CD4-positive, alpha-beta T cell treated with Interleukin-17A for 1 hour (primary cell): ENCODE measurements around the gene SNX30.
A peak's percentile ranks its signal among the peaks of the same experiment; 100 is the strongest.

Experiments
- DNase-seq: peaks from one replicate; pipeline ENCODE4 v3.0.0-alpha.2; 2020

Gene SNX30

DNA sequence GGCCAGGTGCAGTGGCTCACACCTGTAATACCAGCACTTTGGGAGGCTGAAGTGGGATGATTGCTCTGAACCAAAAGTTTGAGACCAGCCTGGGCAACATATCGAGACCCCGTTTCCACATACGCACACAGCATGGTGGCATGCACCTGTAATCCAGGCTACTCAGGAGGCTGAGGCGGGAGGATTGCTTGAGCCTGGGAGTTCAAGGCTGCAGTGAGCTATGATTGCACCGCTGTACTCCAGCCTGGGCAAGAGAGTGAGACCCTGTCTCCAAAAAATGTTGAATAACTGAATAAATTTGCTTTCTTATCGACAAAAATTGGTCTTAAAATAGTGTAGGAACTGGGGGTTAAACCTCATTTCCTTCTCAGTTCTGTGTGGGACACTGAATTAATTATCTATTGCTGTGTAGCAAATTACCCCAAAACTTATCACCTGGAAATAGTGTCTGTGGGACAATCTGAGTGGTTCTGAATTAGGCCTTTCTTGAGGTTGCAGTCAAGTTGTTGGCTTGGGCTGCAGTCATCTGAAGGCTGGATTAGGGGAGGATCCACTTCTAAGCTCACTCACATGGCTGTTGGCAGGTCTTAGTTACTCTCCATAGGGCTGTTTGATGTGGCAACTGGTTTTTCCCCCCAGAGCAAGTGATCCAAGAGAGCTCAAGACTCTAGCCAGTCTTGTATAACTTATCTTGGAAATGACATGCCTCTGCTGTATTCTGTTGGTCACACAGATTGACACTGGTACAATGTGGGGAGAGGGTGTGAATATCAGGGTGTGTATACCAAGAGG lies 2.0 kb downstream of the SNX30 start:
- DNase-seq: no peak

DNA sequence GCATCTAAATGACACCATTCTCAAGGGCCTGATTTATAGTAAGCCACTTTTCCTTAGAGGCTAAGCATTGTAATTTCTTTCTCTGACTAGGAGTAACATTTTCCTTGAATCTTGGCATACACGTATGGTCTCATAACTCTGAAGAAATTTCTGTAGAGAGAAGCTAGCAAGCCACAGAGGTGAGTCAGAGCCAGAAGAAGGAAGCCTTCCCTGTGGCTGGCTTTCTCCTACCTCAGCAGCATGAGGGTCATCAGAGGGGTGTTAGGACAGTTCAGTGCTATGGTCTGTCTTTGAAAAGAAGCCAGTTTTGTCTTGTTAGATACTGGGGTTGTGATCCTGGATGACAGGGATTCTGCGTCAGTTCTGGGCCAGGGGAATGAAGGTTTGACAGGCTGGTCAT lies 3.2 kb downstream of the SNX30 start:
- DNase-seq: no peak

DNA sequence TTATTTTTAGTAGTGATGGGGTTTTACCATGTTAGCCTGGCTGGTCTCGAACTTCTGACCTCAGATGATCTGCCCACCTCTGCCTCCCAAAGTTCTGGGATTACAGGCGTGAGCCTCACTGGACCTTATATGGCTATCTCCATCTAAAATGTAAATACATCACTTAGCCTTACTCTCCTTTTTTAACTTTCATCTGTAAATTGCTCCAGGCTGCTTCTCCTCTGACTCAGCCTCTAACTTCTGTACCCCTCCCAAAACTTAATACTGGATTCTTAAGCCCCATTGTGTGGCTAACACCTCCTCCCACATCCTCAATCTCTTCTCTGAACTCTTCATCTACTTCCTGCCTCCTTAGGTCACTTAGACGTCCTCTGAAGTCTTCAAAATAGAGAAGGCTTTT lies 4.0 kb downstream of the SNX30 start:
- DNase-seq: peak; percentile 68

DNA sequence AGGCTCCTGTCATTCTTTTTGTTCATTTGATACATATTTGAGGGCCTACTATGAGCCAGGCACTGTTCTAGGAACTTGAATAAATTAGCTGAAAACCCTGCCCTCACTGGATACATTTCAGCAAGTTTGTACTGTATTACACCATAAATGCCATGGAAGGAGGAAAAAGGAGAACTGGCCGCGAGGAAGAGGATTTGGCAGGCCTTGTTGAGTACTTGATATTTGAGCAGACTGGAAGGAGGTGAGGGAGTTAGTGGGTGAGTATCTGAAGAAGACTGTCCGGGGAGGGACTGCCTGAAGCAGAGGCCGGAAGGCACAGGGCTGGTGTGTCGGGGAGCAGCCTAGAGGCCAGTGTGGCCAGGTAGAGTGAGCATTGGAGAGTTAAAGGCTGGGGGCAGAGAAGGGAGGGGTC lies 4.5 kb downstream of the SNX30 start:
- no peak for DNase-seq

DNA sequence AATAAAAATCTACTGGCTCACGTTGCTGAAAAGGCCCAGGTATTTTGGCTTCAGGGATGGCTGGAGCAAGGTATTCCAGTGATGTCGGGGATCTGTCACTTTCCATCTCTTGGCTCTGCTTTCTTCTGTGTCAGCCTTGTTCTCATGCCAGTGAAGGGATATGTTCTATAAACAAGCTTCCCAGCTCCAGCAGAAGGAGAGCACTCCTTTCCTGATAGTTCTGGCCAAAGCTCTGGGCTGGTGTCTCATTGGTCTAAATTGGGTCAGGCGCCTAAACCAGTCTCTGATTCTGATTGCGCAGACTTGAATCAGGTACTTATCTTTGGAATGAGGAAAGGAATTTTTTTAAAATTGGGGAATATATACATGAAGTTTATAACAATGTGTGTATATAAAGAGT lies 5.1 kb downstream of the SNX30 start:
- DNase-seq: no peak

DNA sequence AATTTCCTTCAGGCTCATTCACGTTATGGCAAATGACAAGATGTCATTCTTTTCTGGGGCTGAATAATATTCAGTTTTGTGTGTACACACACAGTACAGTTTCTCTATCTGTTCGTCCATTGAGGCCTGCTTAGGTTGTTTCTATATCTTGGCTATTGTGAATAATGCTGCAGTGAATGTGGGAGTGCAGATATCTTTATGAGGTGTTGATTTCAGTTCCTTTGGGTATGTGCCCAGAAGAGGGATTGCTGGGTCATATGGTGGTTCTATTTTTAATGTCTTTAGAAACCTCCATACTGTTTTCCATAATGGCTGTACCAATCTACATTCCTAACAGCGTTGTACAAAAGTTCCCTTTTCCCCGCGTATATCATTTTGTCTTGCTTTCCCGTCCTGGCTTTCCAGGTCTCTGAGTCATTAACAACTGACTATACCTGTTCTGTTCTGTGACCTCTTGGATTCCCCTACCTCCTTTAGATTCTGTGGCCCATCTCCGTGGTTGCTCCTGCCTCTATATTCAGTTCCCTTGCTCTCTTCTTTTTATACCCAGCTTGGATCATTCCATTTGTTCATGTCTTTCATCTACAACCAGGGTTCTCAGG lies 6.8 kb downstream of the SNX30 start:
- no peak for DNase-seq

DNA sequence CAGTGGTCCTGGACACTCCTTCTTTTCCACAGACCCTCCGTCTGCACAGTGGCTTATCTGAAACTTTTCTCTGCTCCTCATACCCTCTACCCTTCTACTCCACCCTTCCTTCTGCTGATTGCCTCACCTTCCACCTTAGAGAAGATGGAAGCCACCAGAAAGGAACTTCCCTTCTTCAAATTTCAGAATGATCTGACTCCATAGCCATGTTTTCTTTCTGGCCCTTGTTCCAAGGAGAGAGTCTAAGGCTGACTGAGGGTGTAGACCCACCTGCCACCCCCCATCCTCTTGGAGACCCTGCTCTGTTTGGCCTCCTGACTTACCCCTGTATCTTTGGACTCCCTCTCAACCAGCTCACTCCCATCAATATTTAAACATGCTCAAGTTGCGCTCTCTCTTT lies 7.4 kb downstream of the SNX30 start:
- DNase-seq: no peak

DNA sequence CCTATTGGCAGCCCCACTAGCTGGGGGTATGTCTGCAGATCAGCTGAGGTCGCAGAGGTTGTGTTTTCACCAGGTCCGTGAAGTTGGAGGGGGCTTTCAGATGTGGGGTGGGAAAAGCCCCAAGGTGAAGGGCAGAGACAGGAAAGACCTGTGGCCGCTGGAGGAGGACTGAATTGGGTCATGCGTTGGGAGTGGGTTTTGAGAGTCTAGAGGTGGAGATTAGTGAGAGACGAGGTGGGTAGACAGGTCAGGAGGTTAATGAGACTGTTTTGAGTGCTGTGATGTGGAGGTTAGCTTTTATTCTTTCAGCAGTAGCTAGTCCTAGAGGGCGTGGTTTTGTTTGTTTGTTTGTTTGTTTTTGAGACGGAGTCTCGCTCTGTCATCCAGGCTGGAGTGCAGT lies 10.3 kb downstream of the SNX30 start:
- DNase-seq: no peak

DNA sequence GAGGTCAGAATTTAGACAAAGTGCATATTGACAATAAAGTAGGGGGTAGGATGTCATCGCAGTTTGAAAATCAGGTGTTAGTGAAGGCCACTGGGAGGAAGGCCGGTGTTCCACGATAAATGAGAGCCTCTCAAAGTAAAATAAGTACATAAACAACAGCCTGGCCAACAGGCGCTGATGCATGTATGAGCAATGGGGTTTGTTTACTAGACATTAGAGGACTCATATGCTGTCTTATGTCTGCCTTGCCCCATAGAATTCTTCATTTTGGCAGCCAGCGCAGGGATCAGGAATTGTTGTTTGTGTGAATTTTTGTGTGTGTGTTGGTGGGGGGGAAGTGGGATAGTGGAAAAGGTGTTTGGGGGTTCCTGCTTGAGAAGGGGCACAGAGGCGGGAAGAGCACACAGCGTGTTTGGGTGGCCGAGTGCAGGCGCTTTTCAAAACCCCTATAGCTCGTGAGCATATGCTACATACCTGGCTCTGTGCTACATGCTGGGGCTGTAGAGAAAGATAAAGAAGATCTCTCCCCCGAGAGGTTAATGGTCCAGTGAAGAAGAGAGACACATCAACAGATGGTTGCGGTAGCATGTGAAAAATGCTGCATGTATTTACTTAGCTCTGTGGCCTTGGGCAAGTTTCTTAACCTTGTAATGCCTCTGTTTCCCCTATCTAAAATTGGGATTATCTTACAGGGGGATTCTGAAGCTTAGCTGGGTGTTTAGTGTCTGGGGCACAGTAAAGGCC lies 11.5 kb downstream of the SNX30 start:
- DNase-seq: no peak

DNA sequence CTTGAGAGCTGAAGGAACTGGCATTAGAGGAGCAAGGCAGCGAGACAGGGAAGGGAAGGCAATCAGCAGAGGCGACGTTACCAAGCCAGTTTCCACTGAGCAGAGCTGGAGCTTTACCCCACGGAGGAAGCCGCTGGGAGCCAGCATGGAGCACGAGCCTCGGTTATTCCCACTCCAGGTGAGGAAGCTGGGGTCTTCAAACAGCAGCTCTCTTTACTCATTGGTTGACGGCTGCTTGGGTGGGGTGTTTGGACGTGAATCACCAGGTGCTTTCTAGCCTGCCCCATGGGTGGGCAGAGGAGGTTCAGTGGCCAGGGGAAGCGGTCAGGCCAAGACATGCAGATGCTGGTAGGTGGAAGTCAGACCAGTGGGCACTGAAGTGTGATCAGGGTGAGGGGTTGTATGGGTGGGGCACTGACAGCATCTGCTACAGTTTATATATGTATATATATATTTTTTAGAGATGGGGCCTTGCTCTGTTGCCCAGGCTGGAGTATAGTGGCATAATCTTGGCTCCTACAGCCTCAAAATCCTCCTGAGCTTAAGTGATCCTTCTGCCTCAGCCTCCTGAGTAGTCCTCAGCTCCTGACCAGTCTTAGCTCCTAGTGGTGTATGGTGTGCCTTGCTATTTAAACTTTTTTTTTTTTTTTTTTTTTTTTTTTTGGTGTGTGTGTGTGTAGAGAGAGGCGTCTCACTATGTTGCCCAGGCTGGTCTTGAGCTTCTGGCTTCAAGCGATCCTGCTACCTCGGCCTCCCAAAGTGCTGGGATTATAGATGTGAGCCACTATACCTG lies 12.4 kb downstream of the SNX30 start:
- DNase-seq: no peak

DNA sequence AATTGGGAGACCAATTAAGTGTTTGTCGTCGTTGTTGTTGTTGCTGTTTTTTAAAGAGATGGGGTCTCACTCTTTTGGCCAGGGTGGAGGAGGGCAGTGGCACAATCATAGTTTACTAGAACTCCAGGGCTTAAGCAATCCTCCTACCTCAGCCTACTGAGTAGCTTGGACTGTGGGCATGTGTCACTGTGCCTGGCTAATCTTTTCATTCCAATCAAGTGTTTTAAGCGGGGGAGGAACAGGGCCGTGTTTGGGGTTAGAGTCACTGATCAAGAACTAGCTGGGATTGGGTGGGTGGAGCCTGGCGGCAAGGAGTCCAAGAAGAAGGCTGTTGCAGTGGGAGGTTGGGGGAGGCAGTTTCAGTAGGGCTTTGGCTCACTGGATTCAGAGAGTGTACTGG lies 13.8 kb downstream of the SNX30 start:
- no peak for DNase-seq

DNA sequence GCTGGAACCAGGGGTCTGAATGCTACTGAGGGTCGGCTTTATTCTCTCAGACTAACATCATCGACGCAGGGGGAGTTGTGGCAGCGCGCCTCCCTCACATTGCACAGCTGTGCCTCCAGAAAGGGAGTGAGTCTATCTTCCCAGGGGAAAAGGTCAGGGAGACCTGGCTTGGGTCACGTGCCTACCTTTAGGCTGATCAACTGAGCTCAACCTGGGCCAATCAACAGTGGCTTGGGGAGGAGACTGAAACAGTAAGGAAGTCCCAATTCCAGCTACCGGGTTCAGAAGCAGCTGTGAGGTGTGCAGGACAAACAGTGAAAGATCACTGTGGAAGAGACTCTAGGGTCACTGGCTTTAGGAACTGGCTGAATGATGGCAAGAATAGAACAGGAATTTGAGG lies 14.3 kb downstream of the SNX30 start:
- no peak for DNase-seq

DNA sequence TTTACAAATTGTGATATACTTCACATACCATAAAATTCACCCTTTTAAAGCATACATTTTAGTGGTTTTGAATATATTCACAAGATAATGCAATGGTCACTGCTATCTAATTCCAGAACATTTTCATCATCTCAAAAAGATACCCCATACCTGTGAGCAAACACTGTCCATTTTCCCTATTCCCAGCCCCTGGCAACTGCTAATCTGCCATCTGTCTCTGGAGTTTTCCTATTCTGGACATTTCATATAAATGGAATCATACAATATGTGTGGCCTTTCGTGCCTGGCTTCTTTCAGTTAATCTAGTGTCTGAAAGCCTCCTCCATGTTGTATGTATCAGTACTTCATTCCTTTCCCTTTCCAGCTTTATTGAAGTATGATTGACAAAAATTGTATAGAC lies 14.7 kb downstream of the SNX30 start:
- no peak for DNase-seq

DNA sequence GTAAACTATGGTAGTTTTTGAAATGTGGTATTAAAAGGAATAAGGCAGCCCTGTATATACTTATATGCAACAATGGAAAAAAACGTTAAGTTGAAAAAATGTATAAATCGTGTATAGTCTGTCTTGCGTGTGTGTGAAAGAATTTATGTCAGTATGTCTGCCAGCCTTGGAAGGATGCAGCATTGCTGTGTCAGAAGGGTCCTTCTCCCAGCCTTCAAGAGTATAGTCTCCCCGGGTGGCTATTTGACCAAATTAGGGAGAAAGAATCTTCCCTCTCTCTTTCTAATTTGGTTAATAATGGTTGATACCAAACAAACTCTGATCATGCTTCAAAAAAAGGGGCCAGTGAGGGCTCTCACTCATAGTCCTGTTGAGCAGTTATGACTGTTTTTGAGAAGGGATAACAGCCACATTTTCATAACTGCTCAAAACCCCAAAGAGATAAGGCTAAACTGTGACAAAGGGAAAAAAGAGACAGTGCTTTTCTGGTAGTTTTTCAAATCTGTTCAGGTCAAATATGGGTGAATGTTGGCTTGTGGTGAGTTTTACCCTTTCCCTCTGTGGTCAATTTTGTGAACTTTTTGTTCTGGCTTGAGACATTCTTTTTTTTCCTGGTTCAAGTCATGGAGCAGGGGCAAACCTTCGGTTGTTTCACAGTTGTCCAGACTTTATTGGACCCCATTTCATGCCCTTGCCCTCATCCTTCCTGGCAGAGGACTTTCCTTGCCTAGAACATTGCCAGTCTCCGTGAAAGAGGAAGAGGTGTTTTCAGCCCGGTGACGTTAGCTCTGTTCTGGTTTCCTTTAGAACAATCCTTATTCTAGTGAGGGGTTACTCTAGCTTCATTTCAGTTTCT lies 21.0 kb downstream of the SNX30 start:
- no peak for DNase-seq

DNA sequence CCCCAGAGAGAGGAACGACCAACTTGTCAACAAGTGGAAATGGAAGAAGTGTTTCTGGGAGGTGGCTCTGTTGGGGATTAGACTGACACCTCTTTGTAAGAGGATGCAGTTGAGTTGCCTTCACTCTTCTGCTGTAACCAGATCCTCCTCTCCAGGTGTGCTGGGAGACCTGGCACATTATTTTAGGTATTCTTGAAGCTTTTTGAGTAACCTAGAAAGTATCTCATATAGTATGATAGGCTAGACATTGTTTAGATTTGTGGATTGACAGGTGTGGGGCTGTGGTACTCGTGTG lies 21.6 kb downstream of the SNX30 start:
- DNase-seq: no peak

DNA sequence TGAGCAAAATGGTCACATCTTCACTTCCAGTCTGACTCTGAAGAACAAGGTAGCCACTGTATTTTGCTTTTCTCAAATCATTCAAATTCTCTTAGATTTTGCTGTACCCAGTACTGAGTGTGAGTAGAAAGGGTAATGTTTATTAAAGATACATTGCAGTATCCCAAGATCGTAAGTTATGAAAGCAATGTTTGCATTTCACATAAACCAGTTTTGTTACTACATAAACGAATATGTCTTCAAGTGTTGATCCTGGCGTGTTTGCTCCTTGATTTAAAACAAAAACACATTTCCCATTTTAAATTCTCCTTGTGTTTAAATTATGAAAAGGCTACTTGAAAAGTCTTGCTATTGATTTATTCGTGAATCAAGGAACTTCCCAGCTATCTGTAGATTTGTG lies 22.0 kb downstream of the SNX30 start:
- no peak for DNase-seq

DNA sequence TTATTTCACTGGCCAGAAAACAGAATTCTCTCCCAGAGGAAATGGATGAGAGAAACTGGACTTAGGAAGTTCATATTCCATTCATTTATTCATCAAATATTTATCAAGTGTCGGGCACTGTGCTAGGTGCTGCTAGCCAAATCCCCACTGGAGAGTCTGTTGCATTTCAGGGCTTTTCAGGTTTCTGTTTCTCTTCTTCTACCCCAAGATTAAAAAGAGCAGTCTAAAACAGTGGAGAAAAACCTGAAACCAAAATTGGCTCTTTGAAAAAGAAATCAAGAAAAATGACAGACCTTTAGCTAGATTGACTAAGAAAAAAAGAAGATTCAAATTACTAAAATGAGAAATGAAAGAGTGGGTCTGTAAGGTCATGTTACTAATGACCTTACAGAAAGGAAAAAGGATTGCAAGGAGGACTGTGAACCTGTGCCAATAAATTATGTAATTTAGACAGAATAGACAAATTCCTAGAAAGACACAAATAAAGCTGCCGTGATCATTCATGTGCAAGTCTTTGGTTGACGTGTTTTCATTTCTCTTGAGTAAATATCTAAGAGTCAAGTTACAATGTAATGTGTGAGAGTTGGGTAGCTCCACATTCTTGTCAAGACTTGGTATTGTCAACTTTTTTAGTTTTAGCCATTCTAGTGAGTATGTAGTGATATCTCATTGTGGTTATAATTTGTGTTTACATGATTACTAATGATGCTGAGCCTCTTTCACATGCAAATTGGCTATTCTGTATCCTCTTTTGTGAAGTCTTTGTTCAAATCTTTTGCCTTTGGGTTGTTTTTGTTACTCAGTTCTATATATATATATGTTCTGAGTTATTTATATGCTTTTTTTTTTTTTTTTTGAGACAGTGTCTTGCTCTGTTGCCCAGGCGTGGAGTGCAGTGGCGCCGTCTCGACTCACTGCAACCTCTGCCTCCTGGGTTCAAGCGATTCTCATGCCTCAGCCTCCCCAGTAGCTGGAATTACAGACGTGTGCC lies 23.7 kb downstream of the SNX30 start:
- DNase-seq: no peak

DNA sequence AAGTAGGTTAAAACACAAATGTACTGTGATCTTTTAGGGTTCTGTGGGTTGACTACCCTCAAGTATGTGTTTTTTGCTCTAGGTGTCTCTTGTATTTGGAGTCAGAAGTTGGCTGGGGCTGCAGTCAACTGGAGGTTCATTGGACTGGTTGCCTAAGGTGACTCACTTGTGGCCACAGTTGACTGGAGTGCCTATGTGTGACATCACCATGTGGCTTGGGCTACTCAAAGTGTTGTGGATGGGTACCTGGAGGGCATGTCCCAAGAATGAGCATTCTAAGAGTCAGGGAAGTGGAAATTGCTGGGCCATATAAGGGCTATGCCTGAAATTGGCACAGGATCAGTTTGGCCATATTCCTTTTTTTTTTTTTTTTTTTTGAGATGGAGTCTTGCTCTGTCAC lies 27.4 kb downstream of the SNX30 start:
- no peak for DNase-seq

DNA sequence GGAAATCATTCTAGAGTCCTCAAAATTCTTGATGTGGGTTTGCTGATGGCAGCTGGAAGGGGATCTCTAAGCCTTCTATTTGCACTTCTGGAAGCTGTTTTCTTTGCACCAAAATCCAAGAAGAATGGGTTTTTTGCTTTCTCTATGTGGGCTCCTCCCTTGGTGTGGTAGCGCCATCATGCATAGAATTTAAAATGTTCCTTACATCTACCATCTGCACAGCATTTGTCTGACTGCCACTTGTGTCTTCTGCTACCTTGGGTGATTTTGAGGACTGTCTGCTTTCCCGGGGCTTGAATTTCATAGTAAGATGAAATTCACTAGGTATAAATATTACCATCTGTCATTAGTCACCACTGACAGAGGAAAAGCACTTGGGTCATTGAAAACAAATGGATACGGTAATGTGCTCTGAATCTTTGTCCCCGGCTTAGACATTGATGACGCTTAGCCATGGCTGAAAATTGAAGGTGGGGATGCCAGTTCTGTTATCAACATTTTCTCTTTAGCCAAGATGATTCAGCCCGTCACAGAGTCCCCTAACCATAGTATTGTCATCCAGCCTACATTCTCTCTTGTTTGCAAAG lies 30.0 kb downstream of the SNX30 start:
- no peak for DNase-seq

DNA sequence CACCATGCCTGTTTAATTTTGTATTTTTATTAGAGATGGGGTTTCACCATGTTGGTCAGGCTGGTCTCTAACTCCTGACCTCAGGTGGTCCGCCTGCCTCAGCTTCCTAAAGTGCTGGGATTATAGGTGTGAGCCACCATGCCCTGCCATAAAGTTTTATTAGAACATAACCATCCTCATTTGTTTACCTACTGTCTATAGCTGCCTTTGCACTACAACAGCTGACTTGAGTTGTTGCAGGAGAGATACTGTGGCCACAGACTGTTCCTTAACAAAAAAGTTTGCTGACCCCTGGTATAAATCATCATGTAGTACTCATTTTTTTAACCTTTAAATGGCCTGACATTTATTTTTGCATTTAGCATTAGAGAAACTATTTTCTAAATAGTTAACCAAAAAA lies 31.7 kb downstream of the SNX30 start:
- no peak for DNase-seq

DNA sequence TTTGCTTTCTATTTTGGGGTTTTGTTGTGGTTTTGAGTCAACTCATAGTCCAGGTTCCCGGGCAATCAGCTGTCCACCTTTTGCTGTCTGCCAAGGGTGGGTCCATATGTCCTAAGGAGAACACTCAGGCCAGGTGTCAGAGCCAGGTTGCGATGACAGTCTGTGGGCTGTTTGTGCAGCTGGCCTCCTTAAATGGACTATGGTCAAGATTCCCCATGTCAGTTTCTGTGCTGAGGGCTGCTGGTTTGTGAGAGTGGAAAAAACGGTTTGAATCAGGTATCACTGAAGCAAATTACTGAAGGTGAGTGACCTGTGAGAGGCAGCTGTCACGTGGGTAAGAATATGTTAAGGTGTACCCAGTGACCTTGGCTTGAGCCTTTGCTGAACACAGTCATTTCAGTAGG lies 33.0 kb downstream of the SNX30 start:
- DNase-seq: no peak
